H1 (cell line): ENCODE data around the gene ZNF227.

Experiments
- CTCF ChIP-seq, 3 experiments: IDR thresholded peaks; 1 replicate in 2 of 3; 2 replicates in 1 of 3; pipeline versions ENCODE4 v1.5.1 to v1.6.1; 2011; ENCODE audit warnings: low read length in 3 of 3, mild to moderate bottlenecking in 3 of 3, inconsistent platforms in 2 of 3, low read depth in 1 of 3, moderate library complexity in 1 of 3; ENCODE audit not compliant: insufficient read depth in 1 of 3; ENCODE audit errors: control extremely low read depth in 1 of 3
- KDM5A ChIP-seq: fragments of 200-600 bp; IDR thresholded peaks from 2 replicates; pipeline ENCODE4 v1.7.1; 2012; ENCODE audit warnings: mild to moderate bottlenecking, low read length, inconsistent platforms, mixed read lengths

GRCh38 chr19:44190020-44190419 is 22.3 kb upstream of the ZNF227 start:
- TF ChIP-seq KDM5A (no peak), CTCF (IDR thresholded peaks at IDR 0.05; ENCODE audit: control extremely low read depth in 1 of 3, insufficient read depth in 1 of 3, low read depth in 1 of 3, low read length in 3 of 3) (no peak)
